Mesenchymal stem cell (in vitro differentiated cells and primary cell): ENCODE data around the gene MRAP.
"Not testable (repeated sequence)": the region's sequence is repeated elsewhere in the genome, so short reads cannot be mapped to it uniquely, and the experiment has no call there.

Source experiments
- DNase-seq: peaks from one replicate; pipeline ENCODE4 v3.0.0-alpha.2; 2013
- H2AFZ ChIP-seq: one replicate; pipeline ENCODE4 v1.6.1; 2013; ENCODE audit warnings: low read depth, mild to moderate bottlenecking, control low read depth, inconsistent platforms, low read length, moderate library complexity
- H2AK5ac ChIP-seq: 2 replicates; pipeline ENCODE4 v1.6.1; 2013; ENCODE audit warnings: low read length, moderate library complexity, mild to moderate bottlenecking, inconsistent platforms; ENCODE audit not compliant: severe bottlenecking
- H2BK120ac ChIP-seq: one replicate; pipeline ENCODE4 v1.6.1; 2013; ENCODE audit warnings: low read depth, mild to moderate bottlenecking, inconsistent platforms, low read length, moderate library complexity
- H2BK12ac ChIP-seq, 2 experiments: one replicate each; pipeline ENCODE4 v1.6.1; 2013; ENCODE audit warnings: inconsistent platforms in 2 of 2, low read length in 2 of 2, mild to moderate bottlenecking in 2 of 2, moderate library complexity in 2 of 2, control low read depth in 1 of 2
- H2BK15ac ChIP-seq: one replicate; pipeline ENCODE4 v1.6.1; 2013; ENCODE audit warnings: mild to moderate bottlenecking, low read depth, inconsistent platforms; ENCODE audit not compliant: poor library complexity, severe bottlenecking
- H2BK5ac ChIP-seq: 2 replicates; pipeline ENCODE4 v1.6.1; 2013; ENCODE audit warnings: low read depth, mild to moderate bottlenecking, low read length, control low read depth, inconsistent platforms; ENCODE audit not compliant: poor library complexity, severe bottlenecking
- H3K14ac ChIP-seq, 2 experiments: one replicate each; pipeline ENCODE4 v1.6.1; 2013; ENCODE audit warnings: inconsistent platforms in 2 of 2, low read length in 2 of 2, control low read depth in 1 of 2, mild to moderate bottlenecking in 1 of 2, moderate library complexity in 1 of 2
- H3K18ac ChIP-seq, 2 experiments: one replicate each; pipeline ENCODE4 v1.6.1; 2013; ENCODE audit warnings: inconsistent platforms in 2 of 2, low read length in 2 of 2, control low read depth in 1 of 2, low read depth in 1 of 2, mild to moderate bottlenecking in 1 of 2
- H3K23ac ChIP-seq, 2 experiments: one replicate each; pipeline ENCODE4 v1.6.1; 2013; ENCODE audit warnings: inconsistent platforms in 2 of 2, low read length in 2 of 2, mild to moderate bottlenecking in 2 of 2, moderate library complexity in 2 of 2, control low read depth in 1 of 2
- H3K27ac ChIP-seq: 2 replicates; pipeline ENCODE4 v1.5.1; 2013; ENCODE audit warnings: mild to moderate bottlenecking, moderate library complexity, low read length, control low read depth, inconsistent platforms; ENCODE audit not compliant: poor library complexity, severe bottlenecking
- H3K27me3 ChIP-seq, 2 experiments: 2 replicates each; pipeline versions ENCODE4 v1.6.1 to v1.7.0; 2013; ENCODE audit warnings: low read length in 2 of 2, mild to moderate bottlenecking in 2 of 2, moderate library complexity in 2 of 2, control low read depth in 1 of 2, inconsistent platforms in 1 of 2; ENCODE audit not compliant: control insufficient read depth in 1 of 2, insufficient read depth in 1 of 2
- H3K36me3 ChIP-seq, 2 experiments: 2 replicates each; pipeline versions ENCODE4 v1.6.1 to v1.7.0; 2013; ENCODE audit warnings: low read length in 2 of 2, control low read depth in 1 of 2, inconsistent platforms in 1 of 2, low read depth in 1 of 2, mild to moderate bottlenecking in 1 of 2; ENCODE audit not compliant: insufficient read depth in 2 of 2, control insufficient read depth in 1 of 2
- H3K4ac ChIP-seq, 2 experiments: one replicate each; pipeline ENCODE4 v1.6.1; 2013; ENCODE audit warnings: inconsistent platforms in 2 of 2, low read length in 2 of 2, mild to moderate bottlenecking in 2 of 2, moderate library complexity in 2 of 2, control low read depth in 1 of 2, low read depth in 1 of 2
- H3K4me1 ChIP-seq: 2 replicates; pipeline ENCODE4 v1.6.1; 2013; ENCODE audit warnings: low read depth, low read length, control low read depth; ENCODE audit not compliant: control insufficient read depth, insufficient read depth
- H3K4me2 ChIP-seq: 2 replicates; pipeline ENCODE4 v1.6.1; 2013; ENCODE audit warnings: low read length, mild to moderate bottlenecking, inconsistent platforms; ENCODE audit not compliant: poor library complexity, severe bottlenecking
- H3K4me3 ChIP-seq, 2 experiments: 2 replicates each; pipeline versions ENCODE4 v1.5.1 to v1.7.0; 2013; ENCODE audit warnings: low read length in 2 of 2, mild to moderate bottlenecking in 2 of 2, control low read depth in 1 of 2, low read depth in 1 of 2; ENCODE audit not compliant: insufficient read depth in 1 of 2
- H3K79me1 ChIP-seq: replicated peaks from 2 replicates; pipeline ENCODE4 v1.6.1; 2013; ENCODE audit warnings: mild to moderate bottlenecking, control low read depth, low read length, inconsistent platforms; ENCODE audit not compliant: poor library complexity, severe bottlenecking
- H3K9ac ChIP-seq: 2 replicates; pipeline ENCODE4 v1.7.0; 2013; ENCODE audit warnings: mild to moderate bottlenecking, low read length, moderate library complexity
- H3K9me3 ChIP-seq: 2 replicates; pipeline ENCODE4 v1.7.0; 2013; ENCODE audit warnings: mild to moderate bottlenecking, low read length; ENCODE audit not compliant: control insufficient read depth
- H4K8ac ChIP-seq: one replicate; pipeline ENCODE4 v1.6.1; 2013; ENCODE audit warnings: inconsistent platforms, mild to moderate bottlenecking, low read length, moderate library complexity
- H4K91ac ChIP-seq: one replicate; pipeline ENCODE4 v1.6.1; 2013; ENCODE audit warnings: mild to moderate bottlenecking, low read length, inconsistent platforms
- WGBS: methylation state at CpG from one replicate; pipeline ENCODE4 v1.1.7; 2013; ENCODE audit warnings: mixed read lengths; 5-methylcytosine and 5-hydroxymethylcytosine counted together

The MRAP gene

GRCh38 chr21:32307706-32308105 is 9.1 kb downstream of the MRAP start:
- Histone ChIP-seq H4K91ac (no peak overlapping the region), H2AK5ac (no peak overlapping the region), H3K36me3 (peaks cover 42 to 54% of the 10 kb centered on the region in 2 experiments), H2AFZ (no peak overlapping the region), H3K27ac (no peak overlapping the region), H3K4me3 (no peak overlapping the region), H3K9me3 (no peaks in the 10 kb centered on the region), H3K14ac (no peak overlapping the region), H3K4me2 (no peak overlapping the region), H3K9ac (no peak overlapping the region), H2BK12ac (no peak overlapping the region), H3K18ac (no peak overlapping the region), H3K79me1 (peaks cover 29% of the 10 kb centered on the region), H3K4me1 (peaks cover 8% of the 10 kb centered on the region), H3K23ac (no peak overlapping the region), H2BK15ac (no peak overlapping the region), H2BK120ac (no peak overlapping the region), H3K4ac (no peak overlapping the region), H3K27me3 (no peaks in the 10 kb centered on the region), H2BK5ac (no peak overlapping the region), H4K8ac (no peak overlapping the region)
- WGBS: 92% methylated on average over 3 of the region's 4 CpGs
- peak; percentile 60 for DNase-seq

- Histone ChIP-seq H2BK5ac (no peak overlapping the region), H4K8ac (no peak overlapping the region), H3K23ac (no peak overlapping the region), H3K9ac (no peak overlapping the region), H3K4me3 (no peak overlapping the region), H3K27ac (no peak overlapping the region), H2BK12ac (no peak overlapping the region), H2BK120ac (no peak overlapping the region), H2AK5ac (no peak overlapping the region), H3K4ac (no peak overlapping the region), H4K91ac (no peak overlapping the region), H3K4me2 (no peak overlapping the region), H2AFZ (no peak overlapping the region), H3K9me3 (no peaks in the 10 kb centered on the region), H3K79me1 (peaks cover 33% of the 10 kb centered on the region), H3K27me3 (no peaks in the 10 kb centered on the region), H3K14ac (no peak overlapping the region), H3K36me3 (peaks cover 45 to 58% of the 10 kb centered on the region in 2 experiments), H3K18ac (no peak overlapping the region), H3K4me1 (peaks cover 8% of the 10 kb centered on the region), H2BK15ac (no peak overlapping the region)
- WGBS: 98% methylated on average over 10 of the region's 10 CpGs
- no peak for DNase-seq
Observed at GRCh38 chr21:32308696-32309095, 10.0 kb downstream of the MRAP start.

GRCh38 chr21:32309906-32310460 is 11.3 kb downstream of the MRAP start:
- no peak overlapping the region for H3K23ac ChIP-seq
- no peaks in the 10 kb centered on the region for H3K9me3 ChIP-seq
- no peak overlapping the region for H3K4me3 ChIP-seq
- H2AK5ac ChIP-seq: no peak overlapping the region
- H2BK15ac ChIP-seq: no peak overlapping the region
- no peak overlapping the region for H4K91ac ChIP-seq
- no peak overlapping the region for H3K9ac ChIP-seq
- WGBS: 72% methylated on average over 7 of the region's 7 CpGs
- no peak overlapping the region for H3K14ac ChIP-seq
- H3K27ac ChIP-seq: no peak overlapping the region
- H3K27me3 ChIP-seq: no peaks in the 10 kb centered on the region
- H3K79me1 ChIP-seq: peaks cover 36% of the 10 kb centered on the region
- peaks cover 51 to 70% of the 10 kb centered on the region in 2 experiments for H3K36me3 ChIP-seq
- no peak overlapping the region for H2BK120ac ChIP-seq
- no peak for DNase-seq
- H3K18ac ChIP-seq: no peak overlapping the region
- peaks cover 11% of the 10 kb centered on the region for H3K4me1 ChIP-seq
- no peak overlapping the region for H2BK12ac ChIP-seq
- no peak overlapping the region for H3K4ac ChIP-seq
- H4K8ac ChIP-seq: no peak overlapping the region
- H3K4me2 ChIP-seq: no peak overlapping the region
- H2BK5ac ChIP-seq: no peak overlapping the region
- no peak overlapping the region for H2AFZ ChIP-seq

GRCh38 chr21:32310976-32311375 is 12.3 kb downstream of the MRAP start:
- H2AK5ac ChIP-seq, H3K27ac ChIP-seq, H3K4me2 ChIP-seq, H2BK12ac ChIP-seq, H3K14ac ChIP-seq, H2BK15ac ChIP-seq, H3K9me3 ChIP-seq, H3K9ac ChIP-seq, H2BK120ac ChIP-seq, H3K23ac ChIP-seq, DNase-seq, H3K18ac ChIP-seq, H3K4me3 ChIP-seq, H4K91ac ChIP-seq, H3K27me3 ChIP-seq, H2BK5ac ChIP-seq, H4K8ac ChIP-seq, H2AFZ ChIP-seq, H3K4ac ChIP-seq: not testable (repeated sequence)
- Histone ChIP-seq H3K36me3 (peaks cover 55 to 67% of the 10 kb centered on the region in 2 experiments), H3K4me1 (peaks cover 14% of the 10 kb centered on the region), H3K79me1 (peaks cover 32% of the 10 kb centered on the region)
- 93% methylated on average over 9 of the region's 9 CpGs for WGBS
